Neuronal stem cell (in vitro differentiated cells): ENCODE results near the gene SMIM14.

Experiments used
- DNase-seq: peaks from one replicate; pipeline ENCODE4 v3.0.0-alpha.2; 2013; ENCODE audit warnings: low spot score
- H2AFZ ChIP-seq: one replicate; pipeline ENCODE4 v1.6.1; 2013; ENCODE audit warnings: mild to moderate bottlenecking, low read length, inconsistent platforms
- H2AK5ac ChIP-seq: 2 replicates; pipeline ENCODE4 v1.6.1; 2013; ENCODE audit warnings: low read depth, mild to moderate bottlenecking, inconsistent platforms, low read length, moderate library complexity, mixed read lengths
- H2BK120ac ChIP-seq: 2 replicates; pipeline ENCODE4 v1.6.1; 2013; ENCODE audit warnings: low read depth, mild to moderate bottlenecking, inconsistent platforms, low read length, moderate library complexity, mixed read lengths
- H2BK12ac ChIP-seq: one replicate; pipeline ENCODE4 v1.6.1; 2013; ENCODE audit warnings: low read length, inconsistent platforms
- H2BK15ac ChIP-seq: 2 replicates; pipeline ENCODE4 v1.6.1; 2013; ENCODE audit warnings: mild to moderate bottlenecking, low read length, inconsistent platforms, mixed read lengths
- H2BK5ac ChIP-seq: one replicate; pipeline ENCODE4 v1.6.1; 2013; ENCODE audit warnings: inconsistent platforms, mild to moderate bottlenecking, low read length, moderate library complexity
- H3K14ac ChIP-seq: one replicate; pipeline ENCODE4 v1.6.1; 2013; ENCODE audit warnings: low read length, inconsistent platforms
- H3K18ac ChIP-seq: 2 replicates; pipeline ENCODE4 v1.6.1; 2013; ENCODE audit warnings: low read length, inconsistent platforms
- H3K23ac ChIP-seq: 2 replicates; pipeline ENCODE4 v1.6.1; 2013; ENCODE audit warnings: low read depth, mild to moderate bottlenecking, mixed read lengths, low read length, inconsistent platforms; ENCODE audit not compliant: poor library complexity
- H3K27ac ChIP-seq: replicated peaks from 3 replicates; pipeline ENCODE4 v1.5.1; 2013; ENCODE audit warnings: low read length, inconsistent platforms
- H3K27me3 ChIP-seq, 3 experiments: 2 replicates each; pipeline ENCODE4 v1.6.1; 2013; ENCODE audit warnings: low read length in 3 of 3, mild to moderate bottlenecking in 2 of 3, inconsistent platforms in 1 of 3, low read depth in 1 of 3, mixed read lengths in 1 of 3, moderate library complexity in 1 of 3; ENCODE audit not compliant: control insufficient read depth in 3 of 3, insufficient read depth in 3 of 3
- H3K36me3 ChIP-seq, 2 donors: replicated peaks in 1 of 2; 2 replicates each; pipeline ENCODE4 v1.6.1; 2013; ENCODE audit warnings: low read length in 2 of 2; ENCODE audit not compliant: control insufficient read depth in 2 of 2, insufficient read depth in 2 of 2
- H3K4ac ChIP-seq: 2 replicates; pipeline ENCODE4 v1.6.1; 2013; ENCODE audit warnings: inconsistent platforms, mild to moderate bottlenecking, low read length, moderate library complexity
- H3K4me1 ChIP-seq, 2 donors: 1 replicate in 1 of 2; 2 replicates in 1 of 2; pipeline ENCODE4 v1.6.1; 2013; ENCODE audit warnings: low read length in 2 of 2, low read depth in 1 of 2; ENCODE audit not compliant: control insufficient read depth in 2 of 2, insufficient read depth in 1 of 2
- H3K4me2 ChIP-seq: one replicate; pipeline ENCODE4 v1.6.1; 2013; ENCODE audit warnings: mild to moderate bottlenecking, low read length, inconsistent platforms; ENCODE audit not compliant: insufficient read depth, poor library complexity, severe bottlenecking
- H3K4me3 ChIP-seq, 2 donors: 2 replicates each; pipeline ENCODE4 v1.5.1; 2013; ENCODE audit warnings: low read length in 2 of 2, mild to moderate bottlenecking in 2 of 2, inconsistent platforms in 1 of 2, moderate library complexity in 1 of 2
- H3K79me1 ChIP-seq: one replicate; pipeline ENCODE4 v1.6.1; 2013; ENCODE audit warnings: low read depth, mild to moderate bottlenecking, inconsistent platforms, low read length, moderate library complexity
- H3K9ac ChIP-seq: one replicate; pipeline ENCODE4 v1.6.1; 2013; ENCODE audit warnings: mild to moderate bottlenecking, low read depth, low read length, inconsistent platforms; ENCODE audit not compliant: poor library complexity
- H3K9me3 ChIP-seq, 2 donors: replicated peaks in 1 of 2; 2 replicates each; pipeline versions ENCODE3 to v1.6.1; 2013; ENCODE audit warnings: low read length in 2 of 2, mild to moderate bottlenecking in 2 of 2, inconsistent platforms in 1 of 2, low read depth in 1 of 2, mixed read lengths in 1 of 2, moderate library complexity in 1 of 2; ENCODE audit not compliant: control insufficient read depth in 2 of 2, insufficient read depth in 1 of 2
- H4K8ac ChIP-seq: one replicate; pipeline ENCODE4 v1.6.1; 2013; ENCODE audit warnings: low read depth, mild to moderate bottlenecking, inconsistent platforms, low read length, moderate library complexity
- H4K91ac ChIP-seq: one replicate; pipeline ENCODE4 v1.6.1; 2013; ENCODE audit warnings: low read length, low read depth, mild to moderate bottlenecking, inconsistent platforms; ENCODE audit not compliant: poor library complexity
- WGBS, 2 donors: extraction: QIAGEN DNeasy Blood & Tissue Kit; methylation state at CpG; one replicate each; pipeline ENCODE4 v1.1.7; 2013; ENCODE audit warnings: missing lambda C conversion rate in 2 of 2, mixed read lengths in 1 of 2; ENCODE audit not compliant: insufficient read length in 2 of 2, insufficient replicate concordance in 1 of 2; ENCODE audit errors: extremely low coverage in 2 of 2; 5-methylcytosine and 5-hydroxymethylcytosine counted together

SMIM14 gene

GRCh38 chr4:39621582-39621981 lies 17.1 kb downstream of the SMIM14 start:
- Histone ChIP-seq H3K4ac (no peak overlapping the region), H3K27ac (no peak overlapping the region), H3K36me3 (no peaks in the 10 kb centered on the region), H3K23ac (no peak overlapping the region), H3K4me1 (peaks cover 0 to 4% of the 10 kb centered on the region in 2 donors), H3K27me3 (no peaks in the 10 kb centered on the region), H3K4me3 (no peak overlapping the region), H3K9me3 (no peaks in the 10 kb centered on the region), H3K79me1 (peaks cover 2% of the 10 kb centered on the region), H2BK12ac (no peak overlapping the region), H2BK15ac (no peak overlapping the region), H2AFZ (no peak overlapping the region), H3K4me2 (no peak overlapping the region), H4K91ac (no peak overlapping the region), H3K9ac (no peak overlapping the region), H2BK5ac (no peak overlapping the region), H3K18ac (no peak overlapping the region), H2AK5ac (no peak overlapping the region), H2BK120ac (no peak overlapping the region), H4K8ac (no peak overlapping the region), H3K14ac (no peak overlapping the region)
- no CpG with 5 or more reads among the region's 9 CpGs for WGBS, 2 donors
- DNase-seq, result no peak

DNA sequence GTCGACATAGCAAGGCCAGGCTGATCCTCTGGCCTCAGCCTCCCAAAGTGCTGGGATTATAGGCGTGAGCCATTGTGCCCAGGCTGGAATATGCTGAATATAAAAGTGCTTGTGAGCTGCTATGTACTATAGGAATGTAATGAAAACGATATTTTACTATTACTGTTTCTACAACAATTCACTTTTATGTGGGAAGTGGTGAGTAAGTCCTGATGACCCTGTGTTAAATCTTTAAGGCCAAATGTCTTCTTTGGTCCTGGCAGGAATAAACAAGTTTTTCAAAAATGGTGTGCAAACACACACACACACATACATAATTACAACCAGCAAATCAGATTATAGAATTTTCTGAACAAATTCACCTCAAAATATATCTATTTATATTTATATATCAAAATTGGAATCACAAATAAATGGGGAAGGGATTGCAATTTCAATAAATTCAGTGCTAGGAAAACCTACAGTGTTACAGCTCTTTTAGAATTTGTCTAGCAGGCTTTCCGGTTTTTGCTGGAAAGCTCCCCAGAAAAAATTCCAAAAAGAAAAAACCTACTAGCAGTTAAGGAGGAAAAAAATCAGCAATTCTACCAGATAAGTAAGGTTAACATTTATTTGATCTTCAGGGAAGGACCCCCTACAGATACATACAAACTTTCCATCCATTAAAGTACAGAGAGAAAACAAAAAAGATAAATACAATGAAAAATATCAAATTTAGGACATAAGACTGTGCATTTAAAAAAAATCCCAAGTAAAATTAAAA lies 17.9 kb downstream of the SMIM14 start:
- H3K27me3 ChIP-seq, result no peaks in the 10 kb centered on the region
- peaks cover under 1% of the 10 kb centered on the region for H3K79me1 ChIP-seq
- H3K14ac ChIP-seq, result no peak overlapping the region
- no peak overlapping the region for H3K27ac ChIP-seq
- no peak overlapping the region for H4K8ac ChIP-seq
- no peaks in the 10 kb centered on the region for H3K9me3 ChIP-seq
- no peak overlapping the region for H3K23ac ChIP-seq
- DNase-seq, result no peak
- no peak overlapping the region for H3K4me2 ChIP-seq
- no peak overlapping the region for H3K18ac ChIP-seq
- no peak overlapping the region for H2AK5ac ChIP-seq
- H3K36me3 ChIP-seq, result no peaks in the 10 kb centered on the region
- H3K9ac ChIP-seq, result no peak overlapping the region
- H2BK15ac ChIP-seq, result no peak overlapping the region
- no peak overlapping the region for H2BK5ac ChIP-seq
- H3K4me1 ChIP-seq, result peaks cover 0 to 4% of the 10 kb centered on the region in 2 donors
- H2BK12ac ChIP-seq, result no peak overlapping the region
- WGBS, 2 donors, result no CpG with 5 or more reads among the region's 4 CpGs
- H2AFZ ChIP-seq, result no peak overlapping the region
- no peak overlapping the region for H2BK120ac ChIP-seq
- no peak overlapping the region for H3K4me3 ChIP-seq
- H4K91ac ChIP-seq, result no peak overlapping the region
- H3K4ac ChIP-seq, result no peak overlapping the region

DNA sequence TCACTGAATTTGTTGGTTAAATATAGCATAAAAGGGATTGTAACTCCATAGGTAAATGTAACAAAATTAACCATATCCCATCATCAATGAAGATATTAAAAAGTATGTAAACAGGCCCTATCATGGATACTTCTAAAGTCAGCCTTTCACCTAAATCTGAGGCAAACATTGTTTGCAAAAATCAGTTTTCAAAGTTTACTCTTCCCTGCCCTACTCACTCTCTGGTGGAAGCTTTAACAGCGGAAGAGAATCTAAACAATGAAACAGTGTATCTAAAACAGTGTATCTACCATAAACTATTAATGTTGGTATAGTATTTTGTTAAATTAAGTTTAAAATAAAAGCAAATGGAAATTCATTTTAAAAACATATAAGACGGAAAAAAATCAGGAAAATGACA lies 21.1 kb downstream of the SMIM14 start:
- Histone ChIP-seq H3K36me3 (no peaks in the 10 kb centered on the region), H2BK120ac (no peak overlapping the region), H3K4me2 (no peak overlapping the region), H3K9me3 (no peaks in the 10 kb centered on the region), H2BK15ac (no peak overlapping the region), H4K8ac (no peak overlapping the region), H2AK5ac (no peak overlapping the region), H3K27ac (no peak overlapping the region), H3K4ac (no peak overlapping the region), H3K9ac (no peak overlapping the region), H3K14ac (no peak overlapping the region), H3K23ac (no peak overlapping the region), H3K4me1 (peaks cover 0 to 4% of the 10 kb centered on the region in 2 donors), H2BK12ac (no peak overlapping the region), H2BK5ac (no peak overlapping the region), H3K18ac (no peak overlapping the region), H3K27me3 (no peaks in the 10 kb centered on the region), H4K91ac (no peak overlapping the region), H3K4me3 (no peak overlapping the region), H2AFZ (no peak overlapping the region), H3K79me1 (no peaks in the 10 kb centered on the region)
- no CpG with 5 or more reads among the region's 2 CpGs for WGBS, 2 donors
- DNase-seq, result no peak

GRCh38 chr4:39616651-39617050 lies 22.0 kb downstream of the SMIM14 start:
- H2AFZ ChIP-seq, result no peak overlapping the region
- H3K4me1 ChIP-seq, result peaks cover 0 to 4% of the 10 kb centered on the region in 2 donors
- no peaks in the 10 kb centered on the region for H3K36me3 ChIP-seq
- H2BK120ac ChIP-seq, result no peak overlapping the region
- WGBS, 2 donors, result no CpG with 5 or more reads among the region's 1 CpG
- H3K79me1 ChIP-seq, result no peaks in the 10 kb centered on the region
- no peak overlapping the region for H3K27ac ChIP-seq
- DNase-seq, result no peak
- no peak overlapping the region for H2BK12ac ChIP-seq
- no peak overlapping the region for H3K4ac ChIP-seq
- H3K4me2 ChIP-seq, result no peak overlapping the region
- H3K27me3 ChIP-seq, result no peaks in the 10 kb centered on the region
- H3K14ac ChIP-seq, result no peak overlapping the region
- H3K23ac ChIP-seq, result no peak overlapping the region
- no peak overlapping the region for H3K18ac ChIP-seq
- H2AK5ac ChIP-seq, result no peak overlapping the region
- H2BK15ac ChIP-seq, result no peak overlapping the region
- H4K8ac ChIP-seq, result no peak overlapping the region
- H3K9me3 ChIP-seq, result no peaks in the 10 kb centered on the region
- no peak overlapping the region for H4K91ac ChIP-seq
- H3K4me3 ChIP-seq, result no peak overlapping the region
- no peak overlapping the region for H3K9ac ChIP-seq
- H2BK5ac ChIP-seq, result no peak overlapping the region
